H9 (cell line): ENCODE data around the gene IGF1R. TPM values are rescaled to one million over a fixed set of nuclear protein-coding genes. Genes with fewer than 3 reads are reported as not detected.

Experiments
- DNase-seq: peaks from one replicate; pipeline ENCODE4 v3.0.0-alpha.2; 2017
- H2AFZ ChIP-seq: one replicate; pipeline ENCODE4 v1.6.1; 2013; ENCODE audit warnings: mild to moderate bottlenecking, low read length, control low read depth, moderate library complexity
- H2AK5ac ChIP-seq: 2 replicates; pipeline ENCODE4 v1.6.1; 2013; ENCODE audit warnings: low read length, control low read depth, mixed read lengths; ENCODE audit not compliant: insufficient read length
- H2BK120ac ChIP-seq: one replicate; pipeline ENCODE4 v1.6.1; 2013; ENCODE audit warnings: low read depth, mild to moderate bottlenecking, low read length, control low read depth, inconsistent platforms; ENCODE audit not compliant: poor library complexity, severe bottlenecking
- H2BK12ac ChIP-seq: 2 replicates; pipeline ENCODE4 v1.6.1; 2013; ENCODE audit warnings: low read length, control low read depth, mixed read lengths, low read depth; ENCODE audit not compliant: insufficient read length
- H2BK15ac ChIP-seq: 2 replicates; pipeline ENCODE4 v1.6.1; 2013; ENCODE audit warnings: low read depth, low read length, control low read depth
- H2BK20ac ChIP-seq: one replicate; pipeline ENCODE4 v1.6.1; 2013; ENCODE audit warnings: low read depth, mild to moderate bottlenecking, low read length, control low read depth, inconsistent platforms; ENCODE audit not compliant: poor library complexity, severe bottlenecking
- H2BK5ac ChIP-seq: 2 replicates; pipeline ENCODE4 v1.6.1; 2013; ENCODE audit warnings: low read length, control low read depth, mixed read lengths; ENCODE audit not compliant: insufficient read length
- H3K14ac ChIP-seq: 2 replicates; pipeline ENCODE4 v1.6.1; 2013; ENCODE audit warnings: low read length, control low read depth; ENCODE audit not compliant: insufficient read depth
- H3K18ac ChIP-seq: 2 replicates; pipeline ENCODE4 v1.6.1; 2013; ENCODE audit warnings: low read depth, mild to moderate bottlenecking, mixed read lengths, low read length, control low read depth; ENCODE audit not compliant: insufficient read length
- H3K23ac ChIP-seq: 2 replicates; pipeline ENCODE4 v1.6.1; 2013; ENCODE audit warnings: low read length, control low read depth, mixed read lengths, low read depth; ENCODE audit not compliant: insufficient read length
- H3K23me2 ChIP-seq: 2 replicates; pipeline ENCODE4 v1.6.1; 2013; ENCODE audit warnings: low read depth, mild to moderate bottlenecking, mixed read lengths, low read length, control low read depth; ENCODE audit not compliant: insufficient read length, poor library complexity, severe bottlenecking
- H3K27ac ChIP-seq: 2 replicates; pipeline ENCODE4 v1.5.1; 2013; ENCODE audit warnings: low read length, control low read depth, mixed read lengths, low read depth; ENCODE audit not compliant: insufficient read length
- H3K27me3 ChIP-seq: 2 replicates; pipeline ENCODE4 v1.6.1; 2013; ENCODE audit warnings: low read length, control low read depth, inconsistent platforms; ENCODE audit not compliant: insufficient read depth
- H3K4ac ChIP-seq: 2 replicates; pipeline ENCODE4 v1.6.1; 2013; ENCODE audit warnings: low read depth, mild to moderate bottlenecking, control low read depth, inconsistent platforms, low read length, moderate library complexity
- H3K4me1 ChIP-seq: 2 replicates; pipeline ENCODE4 v1.6.1; 2013; ENCODE audit warnings: low read length, control low read depth, inconsistent platforms; ENCODE audit not compliant: insufficient read depth
- H3K4me2 ChIP-seq: 2 replicates; pipeline ENCODE4 v1.6.1; 2013; ENCODE audit warnings: low read length, control low read depth, mixed read lengths; ENCODE audit not compliant: insufficient read length, insufficient read depth
- H3K56ac ChIP-seq: 2 replicates; pipeline ENCODE4 v1.6.1; 2013; ENCODE audit warnings: low read depth, mild to moderate bottlenecking, mixed read lengths, low read length, control low read depth; ENCODE audit not compliant: insufficient read length
- H3K79me1 ChIP-seq: 2 replicates; pipeline ENCODE4 v1.6.1; 2013; ENCODE audit warnings: low read depth, mild to moderate bottlenecking, moderate library complexity, low read length, control low read depth, inconsistent platforms; ENCODE audit not compliant: insufficient read depth, poor library complexity, severe bottlenecking
- H3K79me2 ChIP-seq: 2 replicates; pipeline ENCODE4 v1.6.1; 2013; ENCODE audit warnings: low read length, control low read depth, inconsistent platforms; ENCODE audit not compliant: insufficient read depth
- H3K9ac ChIP-seq: 2 replicates; pipeline ENCODE4 v1.6.1; 2013; ENCODE audit warnings: low read length, control low read depth, mixed read lengths; ENCODE audit not compliant: insufficient read length; ENCODE audit errors: extremely low read depth
- H3K9me3 ChIP-seq: one replicate; pipeline ENCODE4 v1.6.1; 2013; ENCODE audit warnings: low read depth, low read length, inconsistent platforms; ENCODE audit not compliant: control insufficient read depth
- H3T11ph ChIP-seq: one replicate; pipeline ENCODE4 v1.6.1; 2013; ENCODE audit warnings: mild to moderate bottlenecking, low read length, control low read depth, inconsistent platforms
- H4K20me1 ChIP-seq: one replicate; pipeline ENCODE4 v1.6.1; 2013; ENCODE audit not compliant: control insufficient read depth, insufficient read length, insufficient read depth
- H4K5ac ChIP-seq: 2 replicates; pipeline ENCODE4 v1.6.1; 2013; ENCODE audit warnings: low read depth, mild to moderate bottlenecking, mixed read lengths, low read length, control low read depth; ENCODE audit not compliant: insufficient read length
- H4K8ac ChIP-seq: replicated peaks from 2 replicates; pipeline ENCODE4 v1.6.1; 2013; ENCODE audit warnings: low read length, control low read depth, mixed read lengths, low read depth; ENCODE audit not compliant: insufficient read length
- H4K91ac ChIP-seq: 2 replicates; pipeline ENCODE4 v1.6.1; 2013; ENCODE audit warnings: low read depth, mild to moderate bottlenecking, moderate library complexity, mixed read lengths, low read length, control low read depth; ENCODE audit not compliant: insufficient read length
- H3K27ac Mint-ChIP-seq, 3 experiments: 2 replicates in 2 of 3; 3 replicates in 1 of 3; pipeline ENCODE4 v1.8.0; 2020 to 2021; ENCODE audit warnings: mixed read lengths in 3 of 3, mild to moderate bottlenecking in 1 of 3, moderate library complexity in 1 of 3
- H3K27me3 Mint-ChIP-seq: 2 replicates; pipeline ENCODE4 v1.8.0; 2021; ENCODE audit warnings: low read depth, mild to moderate bottlenecking, moderate library complexity, mixed read lengths
- H3K36me3 Mint-ChIP-seq, 3 experiments: 2 replicates in 2 of 3; 3 replicates in 1 of 3; pipeline ENCODE4 v1.8.0; 2020 to 2021; ENCODE audit warnings: low read depth in 3 of 3, mixed read lengths in 3 of 3; ENCODE audit not compliant: insufficient read depth in 1 of 3
- H3K4me1 Mint-ChIP-seq, 2 experiments: 2 replicates each; pipeline ENCODE4 v1.8.0; 2020; ENCODE audit warnings: mixed read lengths in 2 of 2
- H3K4me3 Mint-ChIP-seq, 2 experiments: 2 replicates in 1 of 2; 3 replicates in 1 of 2; pipeline ENCODE4 v1.8.0; 2020 to 2021; ENCODE audit warnings: mild to moderate bottlenecking in 2 of 2, mixed read lengths in 2 of 2, moderate library complexity in 1 of 2
- H3K9me3 Mint-ChIP-seq, 2 experiments: 2 replicates in 1 of 2; 3 replicates in 1 of 2; pipeline ENCODE4 v1.8.0; 2020; ENCODE audit warnings: mild to moderate bottlenecking in 2 of 2, mixed read lengths in 2 of 2, moderate library complexity in 1 of 2
- WGBS: extraction: QIAGEN DNeasy Blood & Tissue Kit; methylation state at CpG from one replicate; pipeline ENCODE4 v1.1.7; 2013; ENCODE audit warnings: missing lambda C conversion rate, low lambda C conversion rate, mixed read lengths; ENCODE audit not compliant: insufficient read length; ENCODE audit errors: extremely low coverage; 5-methylcytosine and 5-hydroxymethylcytosine counted together
- total RNA-seq: library from RNA; stranded (reverse); gene quantifications from 2 replicates; pipeline ENCODE4 v1.2.1, GENCODE V29; 2021
- TF ChIP-seq, protein P1 (sequence below): fragments of 200-600 bp; sonication (generic); conservative IDR thresholded peaks from 3 replicates; pipeline ENCODE4 v1.8.0; 2021; ENCODE audit warnings: antibody characterized with exemption, mild to moderate bottlenecking

The IGF1R gene
- total RNA-seq, 1 experiment from 2014 or later, result 70.0 TPM

DNA sequence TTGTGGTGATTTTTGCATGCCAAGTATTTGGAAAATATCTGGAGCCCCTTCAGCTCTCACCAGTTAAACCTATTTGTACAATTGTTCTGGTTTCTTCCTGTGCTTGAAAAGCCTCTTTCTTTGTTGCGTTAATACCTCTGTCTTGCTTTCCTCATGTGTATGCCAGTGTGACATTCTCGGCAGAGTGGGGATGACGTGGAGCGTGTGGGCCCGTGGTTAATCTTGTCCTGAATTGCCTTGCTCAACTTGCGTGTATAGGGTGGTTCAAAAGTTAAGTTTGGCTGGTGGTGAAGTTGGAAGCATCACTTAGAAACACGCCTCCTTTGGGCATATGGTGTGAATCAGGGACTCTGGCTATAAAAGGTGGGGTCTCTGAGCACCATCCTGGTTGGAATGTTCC, 67.1 kb downstream of the IGF1R start:
- no peaks in the 10 kb centered on the region for H3K27me3 Mint-ChIP-seq
- H2AK5ac ChIP-seq, result no peak overlapping the region
- H3K56ac ChIP-seq, result no peak overlapping the region
- peaks cover 15% of the 10 kb centered on the region for H3K79me1 ChIP-seq
- no peak overlapping the region for H3T11ph ChIP-seq
- H4K91ac ChIP-seq, result no peak overlapping the region
- no peak overlapping the region for H2AFZ ChIP-seq
- no peaks in the 10 kb centered on the region; the same call in 1 of the 2 replicates for H3K27me3 ChIP-seq
- H3K9me3 Mint-ChIP-seq, result peaks cover 4 to 5% of the 10 kb centered on the region in 2 experiments; a peak in 3 of 5 replicates
- H3K4me3 Mint-ChIP-seq, result no peak overlapping the region
- H2BK15ac ChIP-seq, result no peak overlapping the region
- no peak overlapping the region for H3K4ac ChIP-seq
- no peak overlapping the region for H3K4me2 ChIP-seq
- H2BK12ac ChIP-seq, result no peak overlapping the region
- H3K36me3 Mint-ChIP-seq, result peaks cover 15 to 18% (median 18%) of the 10 kb centered on the region in 3 experiments
- no CpG with 5 or more reads among the region's 7 CpGs for WGBS
- H3K14ac ChIP-seq, result no peak overlapping the region
- no peaks in the 10 kb centered on the region for H3K23me2 ChIP-seq
- H3K27ac ChIP-seq, result no peak overlapping the region
- H3K4me1 ChIP-seq, result peaks cover 48% of the 10 kb centered on the region
- H3K27ac Mint-ChIP-seq, result peak overlapping the region in 2 of 3 experiments; percentile 34 to 66; a peak in 5 of 7 replicates
- H3K18ac ChIP-seq, result no peak overlapping the region
- peaks cover 79% of the 10 kb centered on the region in 2 experiments for H3K4me1 Mint-ChIP-seq
- TF ChIP-seq, protein P1, sequence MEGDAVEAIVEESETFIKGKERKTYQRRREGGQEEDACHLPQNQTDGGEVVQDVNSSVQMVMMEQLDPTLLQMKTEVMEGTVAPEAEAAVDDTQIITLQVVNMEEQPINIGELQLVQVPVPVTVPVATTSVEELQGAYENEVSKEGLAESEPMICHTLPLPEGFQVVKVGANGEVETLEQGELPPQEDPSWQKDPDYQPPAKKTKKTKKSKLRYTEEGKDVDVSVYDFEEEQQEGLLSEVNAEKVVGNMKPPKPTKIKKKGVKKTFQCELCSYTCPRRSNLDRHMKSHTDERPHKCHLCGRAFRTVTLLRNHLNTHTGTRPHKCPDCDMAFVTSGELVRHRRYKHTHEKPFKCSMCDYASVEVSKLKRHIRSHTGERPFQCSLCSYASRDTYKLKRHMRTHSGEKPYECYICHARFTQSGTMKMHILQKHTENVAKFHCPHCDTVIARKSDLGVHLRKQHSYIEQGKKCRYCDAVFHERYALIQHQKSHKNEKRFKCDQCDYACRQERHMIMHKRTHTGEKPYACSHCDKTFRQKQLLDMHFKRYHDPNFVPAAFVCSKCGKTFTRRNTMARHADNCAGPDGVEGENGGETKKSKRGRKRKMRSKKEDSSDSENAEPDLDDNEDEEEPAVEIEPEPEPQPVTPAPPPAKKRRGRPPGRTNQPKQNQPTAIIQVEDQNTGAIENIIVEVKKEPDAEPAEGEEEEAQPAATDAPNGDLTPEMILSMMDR, result no peak
- H3K23ac ChIP-seq, result no peak overlapping the region
- no peaks in the 10 kb centered on the region for H4K20me1 ChIP-seq
- H4K5ac ChIP-seq, result no peak overlapping the region
- no peak overlapping the region for H4K8ac ChIP-seq
- H3K9ac ChIP-seq, result no peak overlapping the region
- H3K9me3 ChIP-seq, result no peaks in the 10 kb centered on the region
- no peak overlapping the region for H2BK5ac ChIP-seq
- H2BK120ac ChIP-seq, result no peak overlapping the region
- H3K79me2 ChIP-seq, result peaks cover 82% of the 10 kb centered on the region; the same call in 1 of the 2 replicates
- no peak for DNase-seq
- no peak overlapping the region for H2BK20ac ChIP-seq
